HEK293T (cell line): ENCODE results near the gene DGKD.

Source experiments
- CTCF ChIA-PET: fragments of 350-600 bp; formaldehyde crosslinking; extraction: SDS; loops from one replicate; lab custom pipeline; 2021; ENCODE audit warnings: antibody characterized with exemption, inconsistent platforms; lab: Yijun Ruan, JAX
- POLR2A ChIA-PET: fragments of 350-600 bp; formaldehyde crosslinking; extraction: SDS; loops from one replicate; lab custom pipeline; 2020; ENCODE audit warnings: antibody characterized with exemption, inconsistent platforms; lab: Yijun Ruan, JAX
- DNase-seq: peaks from one replicate; pipeline ENCODE4 v3.0.0; 2012; ENCODE audit warnings: mixed read lengths; ENCODE audit errors: extremely low spot score
- ARNT ChIP-seq: fragments of 450-650 bp; IDR thresholded peaks from 2 replicates; pipeline ENCODE4 v1.6.1; 2017; ENCODE audit warnings: mild to moderate bottlenecking
- BHLHE40 ChIP-seq: fragments of 450-650 bp; IDR thresholded peaks from 2 replicates; pipeline ENCODE4 v1.6.1; 2016; ENCODE audit warnings: mild to moderate bottlenecking, moderate library complexity, borderline replicate concordance
- CTBP1 ChIP-seq: fragments of 450-650 bp; IDR thresholded peaks from 2 replicates; pipeline ENCODE4 v1.6.1; 2016; ENCODE audit warnings: borderline replicate concordance
- ELF4 ChIP-seq: fragments of 450-650 bp; IDR thresholded peaks from 2 replicates; pipeline ENCODE4 v1.6.1; 2017; ENCODE audit warnings: antibody characterized with exemption
- FOXA1 ChIP-seq: fragments of 450-650 bp; IDR thresholded peaks from 2 replicates; pipeline ENCODE4 v1.6.1; 2016; ENCODE audit warnings: mild to moderate bottlenecking
- FOXK2 ChIP-seq: fragments of 450-650 bp; IDR thresholded peaks from 2 replicates; pipeline ENCODE4 v1.6.1; 2016; ENCODE audit warnings: mild to moderate bottlenecking
- FOXM1 ChIP-seq: fragments of 450-650 bp; IDR thresholded peaks from 2 replicates; pipeline ENCODE4 v1.6.1; 2017; ENCODE audit warnings: mild to moderate bottlenecking, borderline replicate concordance
- HDGF ChIP-seq: fragments of 450-650 bp; IDR thresholded peaks from 2 replicates; pipeline ENCODE4 v1.6.1; 2017; ENCODE audit warnings: antibody characterized with exemption, borderline replicate concordance
- L3MBTL2 ChIP-seq: fragments of 450-650 bp; conservative IDR thresholded peaks from 2 replicates; pipeline ENCODE4 v1.6.1; 2016; ENCODE audit warnings: mild to moderate bottlenecking
- LEF1 ChIP-seq: fragments of 450-650 bp; IDR thresholded peaks from 2 replicates; pipeline ENCODE4 v1.6.1; 2017; ENCODE audit warnings: mild to moderate bottlenecking, borderline replicate concordance
- NFRKB ChIP-seq: fragments of 450-650 bp; IDR thresholded peaks from 2 replicates; pipeline ENCODE4 v1.6.1; 2016; ENCODE audit warnings: mild to moderate bottlenecking, moderate library complexity
- PKNOX1 ChIP-seq: fragments of 450-650 bp; IDR thresholded peaks from 2 replicates; pipeline ENCODE4 v1.6.1; 2016
- SP1 ChIP-seq: fragments of 450-650 bp; IDR thresholded peaks from 2 replicates; pipeline ENCODE4 v1.6.1; 2017
- SUZ12 ChIP-seq: fragments of 450-650 bp; IDR thresholded peaks from 2 replicates; pipeline ENCODE4 v1.6.1; 2016; ENCODE audit warnings: mild to moderate bottlenecking
- TARDBP ChIP-seq: fragments of 450-650 bp; IDR thresholded peaks from 2 replicates; pipeline ENCODE4 v1.6.1; 2016
- ZNF384 ChIP-seq: fragments of 450-650 bp; IDR thresholded peaks from 2 replicates; pipeline ENCODE4 v1.6.1; 2016

Gene DGKD

GRCh38 chr2:233358947-233359346 lies 4.7 kb downstream of the DGKD start:
- ChIA-PET CTCF (no interaction called here), POLR2A (no interaction called here)
- no peak for TF ChIP-seq ELF4
- no peak for TF ChIP-seq LEF1
- TF ChIP-seq PKNOX1, result no peak
- TF ChIP-seq SP1, result no peak
- no peak for DNase-seq

- no peak for TF ChIP-seq BHLHE40
- TF ChIP-seq ELF4, result no peak
- TF ChIP-seq LEF1, result no peak
- no peak for TF ChIP-seq TARDBP
- no peak for TF ChIP-seq FOXA1
- no peak for TF ChIP-seq SP1
- TF ChIP-seq FOXK2, result no peak
- no peak for TF ChIP-seq NFRKB
- no peak for TF ChIP-seq CTBP1
- TF ChIP-seq HDGF, result no peak
- no peak for TF ChIP-seq ZNF384
- TF ChIP-seq SUZ12, result no peak
- no peak for TF ChIP-seq PKNOX1
- TF ChIP-seq FOXM1, result no peak
- no peak for TF ChIP-seq ARNT
- TF ChIP-seq L3MBTL2, result no peak
- no peak for DNase-seq
- ChIA-PET POLR2A (no interaction called here), CTCF (no interaction called here)
Measured at GRCh38 chr2:233359823-233360222, 5.5 kb downstream of the DGKD start.

GRCh38 chr2:233360771-233361176 lies 6.5 kb downstream of the DGKD start:
- ChIA-PET CTCF (interaction anchor here (1.0 kb wide), 1 partner anchor 12 kb away, joined by 3 read pairs; no protein-coding TSS in a partner anchor), POLR2A (no interaction called here)
- no peak for DNase-seq
- TF ChIP-seq HDGF (no peak), SP1 (no peak), LEF1 (no peak), ZNF384 (no peak), TARDBP (no peak), ELF4 (no peak), PKNOX1 (no peak), BHLHE40 (no peak), ARNT (no peak), SUZ12 (no peak), FOXA1 (no peak), CTBP1 (no peak), FOXM1 (no peak), L3MBTL2 (no peak), FOXK2 (no peak), NFRKB (no peak)

GRCh38 chr2:233361297-233361696 lies 7.0 kb downstream of the DGKD start:
- DNase-seq, result no peak
- CTCF ChIA-PET, result interaction anchor here (1.0 kb wide), 1 partner anchor 11 kb away, joined by 3 read pairs; no protein-coding TSS in a partner anchor
- POLR2A ChIA-PET, result no interaction called here
- TF ChIP-seq FOXK2 (no peak), NFRKB (no peak), BHLHE40 (no peak), SP1 (no peak), ZNF384 (no peak), FOXA1 (no peak), CTBP1 (no peak), SUZ12 (no peak), ELF4 (no peak), PKNOX1 (no peak), L3MBTL2 (no peak), LEF1 (no peak), ARNT (no peak), TARDBP (no peak), HDGF (no peak), FOXM1 (no peak)

- CTCF ChIA-PET, result no interaction called here
- no peak for TF ChIP-seq SUZ12
- TF ChIP-seq BHLHE40, result no peak
- TF ChIP-seq PKNOX1, result no peak
- no peak for TF ChIP-seq ARNT
- no peak for TF ChIP-seq NFRKB
- TF ChIP-seq CTBP1, result no peak
- no peak for TF ChIP-seq HDGF
- no peak for TF ChIP-seq FOXA1
- no peak for TF ChIP-seq FOXK2
- TF ChIP-seq ZNF384, result no peak
- TF ChIP-seq SP1, result no peak
- TF ChIP-seq TARDBP, result no peak
- TF ChIP-seq L3MBTL2, result no peak
- no peak for TF ChIP-seq LEF1
- TF ChIP-seq ELF4, result no peak
- no peak for TF ChIP-seq FOXM1
Measured at GRCh38 chr2:233362742-233363141, 8.4 kb downstream of the DGKD start.

More at GRCh38 chr2:233362742-233363141, 8.4 kb downstream of the DGKD start:
- POLR2A ChIA-PET, result no interaction called here
- no peak for DNase-seq
